Iris pigment epithelial cell (primary cell): ENCODE measurements around the gene KCNN4.

Source experiments
- DNase-seq: peaks from one replicate; pipeline ENCODE4 v3.0.0-alpha.2; 2011; ENCODE audit warnings: low read depth

The KCNN4 gene

DNA sequence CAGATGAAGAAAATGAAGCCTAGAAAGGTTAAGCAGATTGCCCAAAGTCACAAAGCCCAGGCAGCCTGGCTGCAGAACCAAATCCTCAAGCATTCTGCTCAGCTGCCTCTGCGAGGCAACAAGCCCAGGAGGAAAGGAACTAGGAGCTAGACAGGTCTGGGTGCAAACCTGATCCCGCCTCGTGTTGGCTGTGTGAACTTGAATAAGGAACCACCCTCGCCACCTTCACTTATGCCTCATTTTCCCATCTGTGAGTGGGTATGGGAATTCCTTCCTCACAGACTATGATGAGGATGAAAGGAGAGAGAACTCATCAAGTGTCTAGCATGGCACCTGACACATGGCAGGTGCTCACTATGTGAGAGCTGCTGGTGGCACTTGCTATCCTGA is 32.6 kb downstream of the KCNN4 start:
- no peak for DNase-seq

DNA sequence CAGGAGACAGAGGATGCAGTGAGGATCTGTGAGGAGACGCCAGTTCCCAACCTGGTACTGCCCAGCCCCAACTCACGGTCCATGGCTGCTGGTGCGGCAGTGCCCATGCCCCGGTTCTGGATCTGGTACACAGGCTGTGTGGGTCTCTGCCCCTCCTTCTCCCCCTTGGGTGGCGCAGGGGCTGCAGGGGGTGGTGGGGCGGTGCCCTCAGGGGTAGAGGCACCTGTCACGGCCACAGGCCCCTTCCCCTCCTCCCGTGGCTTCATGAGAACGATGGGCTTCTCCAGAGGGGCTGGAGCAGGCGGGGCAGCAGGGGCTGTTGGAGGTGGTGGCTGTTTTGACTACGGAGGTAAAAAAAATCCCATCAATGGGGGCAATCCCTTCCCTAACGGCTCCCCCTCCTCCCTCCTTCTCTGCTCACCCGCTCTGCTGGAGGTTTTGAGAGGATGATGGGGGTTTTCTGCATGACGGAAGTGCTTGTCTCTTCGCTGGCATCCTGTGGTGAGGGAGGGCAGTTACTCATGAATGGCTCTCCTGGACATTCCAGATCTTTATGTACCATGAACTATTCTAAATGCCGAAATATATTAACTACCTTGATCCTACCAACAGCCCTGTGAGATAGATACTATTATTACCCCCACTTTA is 33.1 kb downstream of the KCNN4 start:
- DNase-seq, result no peak

DNA sequence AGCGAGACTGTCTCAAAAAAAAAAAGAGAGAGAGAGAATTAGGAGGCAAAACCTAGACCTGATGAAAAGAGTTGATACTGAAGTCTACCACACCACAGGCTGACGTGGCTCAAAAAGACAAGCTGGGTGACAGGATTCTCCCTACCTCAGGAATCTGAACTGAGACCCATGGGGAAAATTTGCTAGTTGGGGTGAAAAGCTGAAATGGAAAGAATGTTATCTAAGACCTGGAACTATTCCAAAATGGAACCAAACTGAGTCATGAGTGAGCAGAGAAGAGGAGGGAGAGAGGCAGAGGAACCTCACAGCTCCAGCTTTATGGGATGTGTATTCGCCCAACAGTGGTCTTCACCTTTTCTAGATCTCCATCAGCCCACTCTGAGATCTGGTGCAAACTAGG is 37.7 kb downstream of the KCNN4 start:
- peak; percentile 82 for DNase-seq

DNA sequence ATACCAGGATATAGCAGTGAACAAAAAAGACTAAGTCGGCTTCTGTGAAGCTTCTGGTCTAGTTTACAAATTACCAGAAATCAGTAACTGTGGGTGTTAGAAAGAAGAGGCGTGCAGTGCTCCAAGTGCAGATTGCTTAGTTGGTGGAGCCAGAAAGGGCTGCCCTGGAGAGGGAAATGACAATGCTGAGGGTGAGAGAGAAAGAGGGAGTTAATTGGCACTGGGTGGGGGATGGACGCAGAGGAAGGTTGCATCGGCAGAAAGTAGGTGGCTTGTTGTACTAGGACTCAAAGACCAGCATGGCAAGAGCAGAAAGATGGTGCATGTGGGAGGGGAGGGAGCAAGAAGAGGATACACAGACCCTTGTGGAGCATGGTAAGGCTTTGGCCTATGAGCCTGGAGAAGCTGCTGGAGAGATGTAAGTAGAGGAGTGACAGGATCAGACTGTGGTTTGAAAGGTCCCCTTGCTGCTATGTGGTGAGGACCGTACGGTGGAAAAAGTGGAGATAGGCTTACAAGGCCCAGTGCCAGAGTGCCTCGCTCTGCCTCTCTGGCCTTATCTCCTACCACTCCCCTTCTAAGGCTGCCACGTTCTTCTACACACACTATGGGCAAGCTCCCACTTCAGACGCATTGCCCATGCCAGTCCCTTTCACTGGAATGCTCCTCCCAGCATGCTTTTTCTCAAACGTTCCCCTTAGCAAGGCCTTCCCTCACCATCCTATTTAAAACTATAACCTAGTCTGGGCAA is 39.5 kb downstream of the KCNN4 start:
- no peak for DNase-seq

DNA sequence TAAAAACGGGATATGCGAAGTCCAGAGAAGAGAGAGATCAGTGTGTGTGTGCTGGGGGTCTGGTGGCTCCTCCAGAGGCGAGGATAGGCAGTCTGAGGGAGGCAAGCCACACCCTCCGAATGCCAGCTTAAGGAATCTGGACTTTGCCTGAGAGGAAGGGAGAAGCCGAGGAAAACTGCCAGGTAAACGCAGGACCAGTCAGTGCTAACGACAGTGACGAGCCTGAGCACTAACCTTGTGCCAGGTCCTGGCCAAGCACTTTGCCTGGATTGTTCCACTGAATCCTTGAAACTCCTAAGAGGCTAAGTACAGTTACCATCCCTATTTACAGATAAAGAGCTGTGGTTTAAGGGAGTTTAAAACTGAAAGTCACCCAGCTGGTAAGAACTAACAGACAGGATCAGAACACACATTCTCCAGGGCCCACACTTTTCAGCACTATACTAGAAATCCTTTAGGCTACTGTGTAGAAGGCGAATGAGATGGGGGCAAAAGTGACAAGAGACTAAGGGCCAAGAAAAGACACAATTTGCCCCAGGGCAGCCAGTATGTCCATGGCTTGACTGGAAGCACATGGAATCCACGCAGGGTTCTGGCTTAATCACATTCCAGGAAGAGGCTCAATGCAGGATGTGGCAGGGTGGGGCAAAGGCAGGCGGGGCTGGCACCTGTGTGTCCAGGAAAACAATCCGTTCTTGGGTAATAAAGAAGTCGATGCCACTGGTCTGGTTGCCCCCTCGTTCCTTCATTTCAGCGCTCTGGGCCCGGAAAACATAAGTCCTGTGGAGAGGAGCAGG is 41.1 kb downstream of the KCNN4 start:
- no peak for DNase-seq

DNA sequence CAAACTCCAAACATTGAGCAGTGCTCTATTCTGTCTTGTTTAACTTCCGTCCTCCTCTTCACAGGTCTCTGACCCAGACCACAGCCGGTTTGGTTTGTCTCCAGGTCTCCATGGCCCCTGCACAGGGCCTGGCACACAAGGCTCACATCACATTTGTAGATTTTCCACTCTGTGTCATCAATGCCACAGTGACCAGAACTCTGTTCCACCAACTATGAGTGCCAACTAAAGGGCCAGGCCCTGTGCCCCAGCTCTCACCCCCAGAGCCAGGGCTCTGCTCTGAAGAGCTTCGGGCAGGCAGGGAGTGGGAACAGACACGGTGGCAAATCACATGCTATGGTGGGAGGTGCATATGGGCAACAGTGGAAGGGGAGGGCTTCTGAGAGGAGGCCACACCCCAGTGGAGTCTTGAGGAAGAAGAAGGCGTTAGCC is 42.0 kb downstream of the KCNN4 start:
- DNase-seq, result no peak

DNA sequence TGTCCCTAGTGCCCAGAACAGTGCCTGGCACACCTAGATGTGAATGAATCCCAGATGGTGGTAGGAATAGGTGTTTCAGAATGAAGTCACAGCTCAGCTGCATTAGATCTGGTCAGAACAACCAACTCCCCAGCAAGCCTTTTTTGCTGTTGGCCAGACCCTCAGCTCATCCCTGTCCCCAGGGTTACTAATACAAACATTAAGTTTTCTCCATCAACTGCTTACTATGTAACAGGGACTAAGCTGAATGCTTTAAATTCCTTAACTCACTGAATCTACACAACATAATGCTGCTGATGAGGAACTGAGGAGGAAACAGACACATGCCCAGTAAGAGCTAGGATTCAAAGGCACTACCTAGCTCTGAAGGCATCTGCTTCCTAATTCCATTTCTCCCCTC is 44.8 kb downstream of the KCNN4 start:
- DNase-seq, result peak; percentile 72

DNA sequence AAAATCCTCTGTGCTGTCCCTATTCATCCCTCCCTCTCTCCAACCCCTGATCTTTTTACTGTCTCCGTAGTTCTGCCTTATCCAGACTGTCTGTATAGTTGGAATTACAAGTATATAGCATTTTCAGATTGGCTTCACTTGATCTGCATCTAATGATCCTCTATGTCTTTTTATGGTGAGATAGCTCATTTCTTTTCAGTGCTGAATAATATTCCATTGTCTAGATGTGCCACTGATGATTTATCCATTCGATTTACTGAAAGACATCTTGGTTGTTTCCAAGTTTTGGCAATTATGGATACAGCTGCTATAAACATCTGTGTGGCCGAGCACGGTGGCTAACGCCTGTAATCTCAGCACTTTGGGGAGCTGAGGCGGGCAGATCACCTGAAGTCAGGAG is 45.8 kb downstream of the KCNN4 start:
- DNase-seq, result no peak

DNA sequence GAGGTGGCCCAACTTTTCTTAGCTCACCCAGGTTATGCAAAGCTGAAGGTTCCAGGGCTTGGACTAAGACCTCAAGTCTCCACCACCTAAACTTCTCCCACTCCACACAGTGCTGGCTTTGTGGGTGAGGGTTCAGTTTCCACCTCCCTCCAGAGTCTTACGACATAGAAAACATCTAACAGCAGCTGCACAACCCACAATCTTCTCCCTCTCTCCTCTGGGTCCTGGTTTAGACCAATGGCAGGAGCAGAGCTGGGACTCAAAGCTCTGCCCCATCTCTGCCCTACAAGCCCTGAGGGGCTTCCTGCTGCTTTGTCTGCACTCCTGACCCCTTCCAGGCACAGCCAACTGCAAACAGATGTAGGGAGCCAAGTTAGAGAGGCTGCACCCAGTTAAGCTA is 48.9 kb downstream of the KCNN4 start:
- peak; percentile 56 for DNase-seq

DNA sequence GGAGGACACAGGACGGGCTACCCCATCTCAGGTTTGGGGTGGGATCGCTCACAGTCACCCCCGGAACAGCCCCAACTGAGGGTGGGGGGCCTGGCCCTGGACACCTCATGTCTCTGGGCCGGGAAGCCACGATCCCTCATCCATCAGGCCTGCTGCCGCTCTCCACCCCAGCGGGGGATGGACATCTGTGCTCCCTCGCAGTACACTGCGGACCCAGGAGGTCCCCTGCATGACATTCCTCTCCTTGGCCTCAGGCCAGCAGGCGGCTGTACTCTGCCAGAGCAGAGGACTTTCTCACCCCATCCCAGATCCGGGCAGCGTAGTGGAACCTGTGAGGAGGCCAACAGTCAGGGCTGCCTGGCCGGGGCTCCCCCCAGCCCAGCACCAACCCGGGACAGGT is 49.4 kb downstream of the KCNN4 start:
- no peak for DNase-seq

DNA sequence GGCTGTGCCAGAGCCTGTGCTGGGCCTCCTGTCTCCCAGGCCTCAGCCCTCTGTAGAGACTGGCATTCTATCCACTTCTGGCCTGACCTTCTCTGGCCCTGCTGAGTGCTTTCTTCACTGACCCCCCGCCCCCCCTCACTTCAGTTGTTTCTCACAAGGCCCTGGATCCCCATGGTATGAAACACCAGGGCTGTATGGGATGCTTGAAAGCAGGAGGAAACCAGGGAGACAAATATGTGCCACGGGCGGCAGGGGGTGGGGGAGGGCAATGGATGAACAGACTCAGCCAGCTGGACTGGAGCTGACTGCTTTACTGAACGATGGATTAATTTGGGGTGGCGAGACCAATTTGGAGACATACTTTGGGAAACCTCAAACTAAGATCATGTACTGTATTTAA is 50.9 kb downstream of the KCNN4 start:
- DNase-seq, result no peak

DNA sequence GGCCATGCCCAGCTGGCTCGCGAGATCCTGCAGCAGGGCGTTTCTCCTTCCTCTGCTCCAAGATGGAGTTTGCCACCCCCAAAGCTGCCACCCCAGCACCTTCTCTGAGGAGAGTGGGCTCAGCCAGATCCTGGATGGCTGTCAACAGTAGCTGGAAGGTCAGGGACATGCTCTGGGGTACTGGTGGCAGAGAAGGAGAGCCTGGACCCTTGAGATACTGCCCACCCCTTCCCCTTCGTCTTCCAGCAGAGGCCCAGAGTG is 53.2 kb downstream of the KCNN4 start:
- no peak for DNase-seq

DNA sequence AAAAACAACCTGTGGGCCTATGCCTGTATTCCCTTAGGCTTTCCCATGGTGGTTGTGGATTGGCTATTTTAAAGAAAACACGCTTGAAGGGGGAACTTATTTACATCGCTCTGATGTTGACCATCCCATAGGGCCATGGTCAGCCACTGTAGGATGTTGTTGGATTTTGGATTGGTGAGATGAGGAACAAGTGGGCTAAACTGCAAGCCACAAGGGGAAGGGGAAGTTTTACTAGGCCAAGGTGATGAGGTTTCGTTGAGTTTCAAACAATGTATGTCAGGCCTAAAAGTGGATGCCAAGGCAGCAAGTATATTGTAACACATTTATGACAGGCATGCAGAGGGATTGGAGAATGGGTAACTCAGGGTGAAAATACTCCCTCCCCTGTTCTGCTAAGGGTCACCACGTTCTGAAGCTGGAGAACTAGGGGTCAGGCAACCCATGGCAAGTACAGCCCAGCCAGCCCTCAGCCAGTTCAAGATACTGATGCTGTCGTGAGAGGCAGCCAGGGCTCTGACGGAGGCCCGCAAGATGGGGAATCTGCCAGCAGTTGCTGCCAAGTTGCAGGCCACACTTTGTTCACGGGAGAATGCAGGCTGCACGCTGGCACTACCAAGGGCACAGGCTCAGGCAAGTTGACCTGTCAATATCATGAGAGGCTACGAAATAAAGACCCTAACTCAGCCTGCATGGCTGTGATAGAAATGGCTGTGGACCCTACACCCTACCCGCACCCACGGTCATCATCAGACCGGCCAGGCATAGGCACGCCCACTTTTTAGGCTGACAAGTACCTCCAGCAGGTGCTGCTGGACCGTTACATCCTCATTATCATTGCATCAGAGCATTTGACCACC is 53.8 kb downstream of the KCNN4 start:
- DNase-seq, result no peak

DNA sequence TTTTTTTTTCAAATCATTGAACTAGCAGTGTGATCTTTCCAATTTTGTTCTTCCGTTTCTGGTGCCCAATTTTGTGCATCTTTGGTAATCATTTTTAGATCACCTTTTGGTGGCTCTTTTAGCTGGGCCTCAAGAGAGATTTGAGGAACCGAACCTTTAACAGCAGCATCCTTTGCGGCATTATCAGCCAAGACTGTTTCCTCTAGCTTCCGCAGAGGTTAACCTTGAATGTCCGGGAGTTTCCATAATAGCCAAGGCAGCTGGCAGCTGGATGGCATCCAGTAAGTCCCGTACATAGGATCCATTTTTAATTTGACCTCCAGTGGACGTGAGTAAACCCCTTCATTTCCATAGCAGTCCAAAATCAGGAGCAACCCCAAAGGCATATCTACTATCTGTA is 55.3 kb downstream of the KCNN4 start:
- DNase-seq, result no peak

DNA sequence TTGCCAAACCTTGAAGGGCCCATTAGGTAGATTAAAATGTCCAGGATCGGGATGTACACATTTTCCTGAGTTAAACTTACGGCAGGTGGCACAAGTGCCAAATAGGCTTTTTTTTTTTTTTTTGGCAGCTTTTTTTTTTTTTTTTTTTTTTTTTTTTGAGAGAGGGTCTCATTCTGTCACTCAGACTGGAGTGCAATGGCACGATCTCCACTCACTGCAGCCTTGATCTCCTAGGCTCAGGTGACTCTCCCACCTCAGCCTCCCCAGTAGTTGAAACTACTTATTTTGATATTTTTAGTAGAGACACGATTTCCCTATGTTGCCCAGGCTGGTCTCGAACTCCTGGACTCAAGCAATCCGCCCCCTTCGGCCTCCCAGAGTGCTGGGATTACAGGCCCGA is 55.9 kb downstream of the KCNN4 start:
- no peak for DNase-seq

DNA sequence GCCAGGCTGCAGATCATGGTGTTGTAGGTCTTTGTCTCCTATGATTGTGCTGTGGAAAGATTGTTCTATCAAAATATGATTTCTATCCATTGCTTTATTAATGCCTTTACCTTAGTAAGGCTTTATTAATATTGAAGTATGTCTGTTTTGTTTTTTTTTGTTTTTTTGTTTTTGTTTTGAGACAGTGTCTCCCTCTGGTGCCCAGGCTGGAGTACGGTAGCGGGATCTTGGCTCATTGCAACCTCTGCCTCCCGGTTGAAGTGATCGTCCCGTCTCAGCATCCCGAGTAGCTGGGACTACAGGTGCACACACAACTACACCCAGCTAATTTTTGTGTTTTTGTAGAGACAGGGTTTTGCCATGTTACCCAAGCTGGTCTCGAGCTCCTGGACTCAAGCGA is 57.2 kb downstream of the KCNN4 start:
- no peak for DNase-seq

DNA sequence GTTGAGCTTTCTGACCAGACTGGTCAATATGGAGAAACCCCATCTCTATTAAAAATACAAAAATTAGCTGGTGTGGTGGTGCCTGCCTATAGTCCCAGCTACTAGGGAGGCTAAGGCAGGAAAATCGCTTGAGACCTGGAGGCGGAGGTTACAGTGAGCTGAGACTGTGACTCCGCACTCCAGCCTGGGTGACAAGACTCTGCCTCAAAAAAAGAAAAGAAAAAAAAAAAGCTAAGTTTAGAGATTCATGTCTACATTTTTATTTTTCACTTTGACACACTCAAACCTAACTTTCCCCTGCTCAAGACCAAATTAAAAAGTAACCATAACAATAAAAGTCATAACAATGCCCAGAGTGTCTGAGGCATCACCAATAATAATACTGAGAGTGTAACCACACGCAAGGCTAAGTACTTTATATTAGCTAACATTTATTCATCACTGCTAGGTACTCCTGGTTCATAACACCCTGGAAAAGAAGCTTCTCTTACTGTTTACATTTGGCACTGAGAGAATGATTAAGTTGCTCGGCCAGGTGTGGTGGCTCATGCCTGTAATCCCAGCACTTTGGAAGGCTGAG is 59.2 kb downstream of the KCNN4 start:
- no peak for DNase-seq

DNA sequence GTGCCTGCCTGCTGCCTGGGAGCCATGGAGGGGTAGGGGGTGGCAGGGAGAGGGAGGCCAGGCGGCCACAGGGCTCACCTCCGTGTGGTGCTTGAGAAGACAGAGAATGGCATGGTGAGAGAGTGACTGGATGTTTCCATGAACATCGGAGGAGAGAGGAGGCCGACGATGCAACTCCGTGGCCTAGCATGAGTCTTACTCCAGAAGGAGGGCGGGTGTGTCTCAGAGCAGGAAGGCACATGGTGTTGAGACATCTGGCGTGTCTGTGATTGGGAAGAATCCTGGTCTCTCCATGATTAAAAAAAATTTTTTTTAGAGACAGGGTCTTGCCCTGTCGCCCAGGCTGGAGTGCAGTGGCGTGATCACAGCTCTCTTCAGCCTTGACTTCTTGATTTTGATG is 59.8 kb downstream of the KCNN4 start:
- DNase-seq, result no peak

DNA sequence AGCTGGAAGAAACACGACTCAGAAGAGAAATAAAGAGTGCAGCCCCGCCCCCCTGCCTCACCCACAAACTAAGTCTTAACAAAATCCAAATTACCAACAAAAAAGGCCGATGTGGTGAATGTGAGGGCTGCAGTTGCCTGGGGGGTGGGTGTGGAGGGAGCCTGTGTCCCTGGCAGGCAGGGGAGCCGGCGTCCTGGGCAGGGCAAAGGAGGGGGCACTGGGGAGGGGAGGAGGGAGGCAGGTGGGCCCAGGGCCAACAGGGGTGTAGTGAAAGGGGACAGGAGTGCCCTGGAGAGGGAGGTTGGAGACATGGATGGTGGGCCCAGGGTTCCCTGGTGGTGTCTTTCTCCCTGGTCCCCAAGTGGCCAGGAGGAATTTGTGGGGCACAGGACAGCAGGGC is 60.9 kb downstream of the KCNN4 start:
- DNase-seq, result no peak

DNA sequence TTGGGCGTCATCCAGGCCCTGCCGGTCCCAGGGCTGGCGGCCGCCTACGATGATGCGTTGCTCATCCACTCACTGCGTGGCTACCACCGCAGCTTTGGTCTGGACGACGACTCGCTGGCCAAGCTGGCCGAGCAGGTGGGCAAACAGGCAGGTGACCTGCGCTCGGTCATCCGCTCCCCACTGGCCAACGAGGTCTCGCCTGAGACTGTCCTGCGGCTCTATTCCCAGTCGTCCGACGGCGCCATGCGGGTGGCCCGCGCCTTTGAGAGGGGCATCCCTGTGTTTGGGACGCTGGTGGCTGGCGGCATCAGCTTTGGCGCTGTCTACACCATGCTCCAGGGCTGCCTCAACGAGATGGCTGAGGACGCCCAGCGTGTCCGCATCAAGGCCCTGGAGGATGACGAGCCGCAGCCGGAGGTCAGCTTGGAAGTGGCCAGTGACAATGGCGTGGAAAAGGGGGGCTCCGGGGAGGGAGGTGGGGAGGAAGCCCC is 61.4 kb downstream of the KCNN4 start:
- DNase-seq, result no peak

DNA sequence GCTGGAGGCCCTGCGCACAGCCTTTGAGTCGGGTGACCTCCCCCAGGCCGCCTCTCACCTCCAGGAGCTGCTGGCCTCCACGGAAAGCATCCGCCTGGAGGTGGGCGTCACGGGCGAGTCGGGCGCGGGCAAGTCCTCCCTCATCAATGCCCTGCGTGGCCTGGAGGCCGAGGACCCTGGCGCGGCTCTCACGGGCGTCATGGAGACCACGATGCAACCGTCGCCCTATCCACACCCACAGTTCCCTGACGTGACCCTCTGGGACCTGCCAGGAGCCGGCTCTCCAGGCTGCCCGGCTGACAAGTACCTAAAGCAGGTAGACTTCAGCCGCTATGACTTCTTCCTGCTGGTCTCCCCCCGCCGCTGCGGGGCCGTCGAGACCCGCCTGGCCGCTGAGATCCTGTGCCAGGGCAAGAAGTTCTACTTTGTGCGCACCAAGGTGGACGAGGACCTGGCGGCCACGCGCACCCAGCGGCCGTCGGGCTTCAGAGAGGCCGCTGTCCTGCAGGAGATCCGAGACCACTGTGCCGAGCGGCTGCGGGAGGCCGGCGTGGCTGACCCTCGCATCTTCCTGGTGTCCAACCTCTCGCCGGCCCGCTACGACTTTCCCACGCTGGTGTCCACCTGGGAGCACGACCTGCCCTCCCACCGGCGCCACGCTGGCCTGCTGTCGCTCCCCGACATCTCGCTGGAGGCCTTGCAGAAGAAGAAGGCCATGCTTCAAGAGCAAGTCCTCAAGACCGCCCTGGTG is 62.0 kb downstream of the KCNN4 start:
- DNase-seq, result no peak
